Activated CD4-positive, alpha-beta T cell treated with anti-CD3 and anti-CD28 coated beads for 1 hour (primary cell): Measurements from ENCODE around the gene UBE3D.
"Not testable (repeated sequence)": the region's sequence is repeated elsewhere in the genome, so short reads cannot be mapped to it uniquely, and the experiment has no call there.

Source experiments
- DNase-seq: peaks from one replicate; pipeline ENCODE4 v3.0.0-alpha.2; 2020

The UBE3D gene

GRCh38 chr6:82909551-82909950 lies 156.1 kb downstream of the UBE3D start:
- no peak for DNase-seq

GRCh38 chr6:82908661-82909060 lies 157.0 kb downstream of the UBE3D start:
- no peak for DNase-seq

GRCh38 chr6:82906951-82907350 lies 158.7 kb downstream of the UBE3D start:
- no peak for DNase-seq

- DNase-seq = no peak
These were observed 159.2 kb downstream of the UBE3D start for GRCh38 chr6:82906489-82906888.

- DNase-seq = no peak
These were observed 160.8 kb downstream of the UBE3D start for GRCh38 chr6:82904860-82905259.

GRCh38 chr6:82904257-82904656 lies 161.4 kb downstream of the UBE3D start:
- no peak for DNase-seq

- no peak for DNase-seq
These were observed 163.4 kb downstream of the UBE3D start for GRCh38 chr6:82902290-82902689.

GRCh38 chr6:82894653-82895259 lies 170.9 kb downstream of the UBE3D start:
- no peak for DNase-seq

GRCh38 chr6:82893889-82894652 lies 171.6 kb downstream of the UBE3D start:
- DNase-seq = no peak

GRCh38 chr6:82891503-82891902 lies 174.1 kb downstream of the UBE3D start:
- not testable (repeated sequence) for DNase-seq

GRCh38 chr6:82891076-82891475 lies 174.6 kb downstream of the UBE3D start:
- no peak for DNase-seq

GRCh38 chr6:82890240-82890639 lies 175.4 kb downstream of the UBE3D start:
- DNase-seq = no peak

GRCh38 chr6:82889143-82889542 lies 176.5 kb downstream of the UBE3D start:
- no peak for DNase-seq

GRCh38 chr6:82882363-82883023 lies 183.1 kb downstream of the UBE3D start:
- no peak for DNase-seq

GRCh38 chr6:82881519-82881918 lies 184.1 kb downstream of the UBE3D start:
- DNase-seq = no peak

- DNase-seq = no peak
These were observed 186.8 kb downstream of the UBE3D start for GRCh38 chr6:82878812-82879211.

GRCh38 chr6:82877213-82878195 lies 188.1 kb downstream of the UBE3D start:
- DNase-seq = no peak

GRCh38 chr6:82875573-82876185 lies 190.0 kb downstream of the UBE3D start:
- no peak for DNase-seq

- DNase-seq = no peak
These were observed 190.8 kb downstream of the UBE3D start for GRCh38 chr6:82874867-82875266.

GRCh38 chr6:82872185-82872584 lies 193.5 kb downstream of the UBE3D start:
- DNase-seq = no peak

GRCh38 chr6:82870582-82871172 lies 195.0 kb downstream of the UBE3D start:
- no peak for DNase-seq

- no peak for DNase-seq
These were observed 196.1 kb downstream of the UBE3D start for GRCh38 chr6:82869493-82869892.
